ENCODE results near the gene PUM1. TPM values are rescaled to one million over a fixed set of nuclear protein-coding genes. Genes with fewer than 3 reads are reported as not detected.

Gene PUM1
- total and polyA plus RNA-seq, 2 of the 8 experiments (the other 6 are each of a cell fraction or from before 2014, with no cell fraction given): 122 to 177 TPM

DNA sequence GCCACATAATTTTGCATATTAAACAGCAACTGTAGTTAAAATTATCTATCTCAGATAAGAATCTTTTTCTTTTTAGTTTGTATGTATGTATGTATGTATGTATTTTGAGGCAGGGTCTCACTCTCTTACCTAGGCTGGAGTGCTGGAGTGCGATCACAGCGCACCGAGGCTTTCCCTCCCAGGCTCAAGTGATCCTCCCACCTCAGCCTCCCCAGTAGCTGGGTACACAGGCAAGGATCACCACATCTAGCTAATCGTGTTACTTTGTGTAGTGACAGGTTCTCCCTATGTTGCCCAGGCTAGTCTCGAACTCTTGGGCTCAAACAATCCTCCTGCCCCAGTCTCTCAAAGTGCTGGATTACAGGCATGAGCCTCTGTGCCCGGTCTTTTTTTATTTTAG is 30.5 kb upstream of the PUM1 start (continued):
- TF ChIP-seq ASH2L (IDR thresholded peaks at IDR 0.05; ENCODE audit: low read length) (no peak), MAFK (IDR thresholded peaks at IDR 0.05; ENCODE audit: low read depth, low read length) (no peak), JUND (IDR thresholded peaks at IDR 0.05; ENCODE audit: low read length) (no peak), KDM5A (IDR thresholded peaks at IDR 0.05; ENCODE audit: low read length) (no peak), SIX5 (IDR thresholded peaks at IDR 0.05; ENCODE audit: low read depth, low read length) (no peak), TAF7 (optimal IDR thresholded peaks at IDR 0.05; ENCODE audit: borderline replicate concordance, low read depth, low read length) (no peak)
- TF ChIP-seq, protein P1, sequence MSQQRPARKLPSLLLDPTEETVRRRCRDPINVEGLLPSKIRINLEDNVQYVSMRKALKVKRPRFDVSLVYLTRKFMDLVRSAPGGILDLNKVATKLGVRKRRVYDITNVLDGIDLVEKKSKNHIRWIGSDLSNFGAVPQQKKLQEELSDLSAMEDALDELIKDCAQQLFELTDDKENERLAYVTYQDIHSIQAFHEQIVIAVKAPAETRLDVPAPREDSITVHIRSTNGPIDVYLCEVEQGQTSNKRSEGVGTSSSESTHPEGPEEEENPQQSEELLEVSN (IDR thresholded peaks at IDR 0.05): no peak

All from H1 (cell line).